Skin epidermis (tissue), 12 donors: ENCODE data around the gene MUC4.
"Not testable (repeated sequence)": the region's sequence is repeated elsewhere in the genome, so short reads cannot be mapped to it uniquely, and the experiment has no call there.

Experiments used
- H3K27ac ChIP-seq, 21 experiments: fragments of 200-600 bp; sonication (generic) in 11 of 21; one replicate each; pipeline ENCODE4 v1.5.0; 2020; ENCODE audit warnings: mild to moderate bottlenecking in 3 of 21, inconsistent platforms in 2 of 21, moderate library complexity in 2 of 21
- H3K4me3 ChIP-seq, 7 experiments: fragments of 200-600 bp; sonication (generic) in 2 of 7; one replicate each; pipeline ENCODE4 v1.5.0; 2020; ENCODE audit warnings: inconsistent platforms in 2 of 7, mild to moderate bottlenecking in 2 of 7, moderate library complexity in 1 of 7

MUC4 gene

GRCh38 chr3:195815169-195815771 lies 3.5 kb upstream of the MUC4 start:
- no peak overlapping the region for H3K27ac ChIP-seq
- H3K4me3 ChIP-seq: no peak overlapping the region

GRCh38 chr3:195813916-195814640 lies 2.3 kb upstream of the MUC4 start:
- H3K27ac ChIP-seq: no peak overlapping the region
- no peak overlapping the region for H3K4me3 ChIP-seq

GRCh38 chr3:195812366-195812765 lies 637 bp upstream of the MUC4 start:
- H3K27ac ChIP-seq: no peak overlapping the region

GRCh38 chr3:195810455-195810845 lies 1.3 kb downstream of the MUC4 start:
- Histone ChIP-seq H3K4me3 (no peak overlapping the region), H3K27ac (no peak overlapping the region)

More at GRCh38 chr3:195812366-195812765, 637 bp upstream of the MUC4 start:
- H3K4me3 ChIP-seq: no peak overlapping the region

GRCh38 chr3:195809796-195810454 lies 1.8 kb downstream of the MUC4 start:
- Histone ChIP-seq H3K4me3 (no peak overlapping the region), H3K27ac (no peak overlapping the region)

GRCh38 chr3:195809291-195809785 lies 2.4 kb downstream of the MUC4 start:
- H3K27ac ChIP-seq: no peak overlapping the region
- H3K4me3 ChIP-seq: no peak overlapping the region

- no peak overlapping the region for H3K27ac ChIP-seq
- H3K4me3 ChIP-seq: no peak overlapping the region
Measured at GRCh38 chr3:195808741-195809290, 2.9 kb downstream of the MUC4 start.

GRCh38 chr3:195807681-195808121 lies 4.0 kb downstream of the MUC4 start:
- Histone ChIP-seq H3K27ac (no peak overlapping the region), H3K4me3 (no peak overlapping the region)

GRCh38 chr3:195806916-195807231 lies 4.9 kb downstream of the MUC4 start:
- Histone ChIP-seq H3K4me3 (no peak overlapping the region), H3K27ac (no peak overlapping the region)

GRCh38 chr3:195806211-195806915 lies 5.4 kb downstream of the MUC4 start:
- H3K27ac ChIP-seq: no peak overlapping the region
- H3K4me3 ChIP-seq: no peak overlapping the region

- not testable (repeated sequence) for H3K4me3 ChIP-seq, H3K27ac ChIP-seq
Measured at GRCh38 chr3:195805588-195805987, 6.1 kb downstream of the MUC4 start.

- Histone ChIP-seq H3K4me3 (no peak overlapping the region), H3K27ac (no peak overlapping the region)
Measured at GRCh38 chr3:195805181-195805580, 6.5 kb downstream of the MUC4 start.

- Histone ChIP-seq H3K27ac (no peak overlapping the region), H3K4me3 (no peak overlapping the region)
Measured at GRCh38 chr3:195803289-195803908, 8.3 kb downstream of the MUC4 start.

GRCh38 chr3:195802795-195803194 lies 8.9 kb downstream of the MUC4 start:
- Histone ChIP-seq H3K27ac (no peak overlapping the region), H3K4me3 (no peak overlapping the region)

GRCh38 chr3:195802261-195802701 lies 9.4 kb downstream of the MUC4 start:
- H3K27ac ChIP-seq: no peak overlapping the region
- H3K4me3 ChIP-seq: no peak overlapping the region

- no peak overlapping the region for H3K4me3 ChIP-seq
- H3K27ac ChIP-seq: no peak overlapping the region
Measured at GRCh38 chr3:195801251-195802183, 10.2 kb downstream of the MUC4 start.

GRCh38 chr3:195800240-195800639 lies 11.5 kb downstream of the MUC4 start:
- Histone ChIP-seq H3K4me3 (no peak overlapping the region), H3K27ac (no peak overlapping the region)

- no peak overlapping the region for H3K4me3 ChIP-seq
- H3K27ac ChIP-seq: no peak overlapping the region
Measured at GRCh38 chr3:195796795-195797194, 14.9 kb downstream of the MUC4 start.

GRCh38 chr3:195794708-195795107 lies 17.0 kb downstream of the MUC4 start:
- Histone ChIP-seq H3K4me3 (no peak overlapping the region), H3K27ac (no peak overlapping the region)
